PC-3 (cell line): ENCODE measurements around the gene CHD2. TPM values are rescaled to one million over a fixed set of nuclear protein-coding genes. Genes with fewer than 3 reads are reported as not detected.

Source experiments
- ATAC-seq: fragments of 200-7000 bp; cut with Tn5 transposase; 2 replicates; pipeline ENCODE4 v1.9.1; 2020; ENCODE audit warnings: mild to moderate bottlenecking, moderate library complexity
- BruUV-seq: library from RNA; stranded (reverse); fragments of 400-500 nt; replicated peaks from 2 replicates; lab custom pipeline; 2021; lab: Mats Ljungman, UMichigan
- CTCF ChIA-PET: fragments of 300-600 bp; sonication (Branson Sonifier 250); formaldehyde crosslinking; loops from one replicate; lab custom pipeline; 2022; ENCODE audit warnings: antibody characterized with exemption; lab: Charles Lee
- POLR2A ChIA-PET: fragments of 300-600 bp; sonication (Branson Sonifier 250); formaldehyde crosslinking; loops from one replicate; lab custom pipeline; 2022; ENCODE audit warnings: antibody characterized with exemption; ENCODE audit not compliant: unreplicated experiment; lab: Charles Lee
- DNase-seq: peaks from one replicate; pipeline ENCODE4 v3.0.0-alpha.2; 2015
- H2AFZ ChIP-seq: fragments of 300-600 bp; sonication (generic); 2 replicates; pipeline ENCODE4 v1.6.0; 2016; ENCODE audit warnings: antibody characterized with exemption, low read length
- H3F3A ChIP-seq: fragments of 300-600 bp; sonication (generic); one replicate; pipeline ENCODE4 v1.6.0; 2017; ENCODE audit warnings: antibody characterized with exemption, low read length, control low read depth, mild to moderate bottlenecking; ENCODE audit not compliant: unreplicated experiment
- H3K27ac ChIP-seq: fragments of 300-600 bp; sonication (generic); 2 replicates; pipeline ENCODE4 v1.5.1; 2016; ENCODE audit warnings: mild to moderate bottlenecking, low read length
- H3K27me3 ChIP-seq: fragments of 300-600 bp; sonication (generic); 2 replicates; pipeline ENCODE4 v1.6.1; 2016; ENCODE audit warnings: low read length, mixed read lengths
- H3K36me3 ChIP-seq: fragments of 300-600 bp; sonication (generic); 2 replicates; pipeline ENCODE4 v1.6.1; 2016; ENCODE audit warnings: low read depth, mixed run types, low read length, mixed read lengths
- H3K4me1 ChIP-seq: fragments of 300-600 bp; sonication (generic); 2 replicates; pipeline ENCODE4 v1.5.1; 2016; ENCODE audit warnings: low read length; ENCODE audit not compliant: insufficient read depth
- H3K4me2 ChIP-seq: fragments of 300-600 bp; sonication (generic); 2 replicates; pipeline ENCODE4 v1.6.0; 2016; ENCODE audit warnings: low read length
- H3K4me3 ChIP-seq: fragments of 300-600 bp; sonication (generic); 2 replicates; pipeline ENCODE4 v1.5.1; 2016; ENCODE audit warnings: mild to moderate bottlenecking, low read length, mixed read lengths
- H3K79me2 ChIP-seq: fragments of 300-600 bp; sonication (generic); 2 replicates; pipeline ENCODE4 v1.6.1; 2017; ENCODE audit warnings: low read length, mixed read lengths
- H3K9ac ChIP-seq: fragments of 300-600 bp; sonication (generic); 2 replicates; pipeline ENCODE4 v1.6.0; 2016; ENCODE audit warnings: mild to moderate bottlenecking, low read length
- H3K9me2 ChIP-seq: fragments of 300-600 bp; sonication (generic); replicated peaks from 2 replicates; pipeline ENCODE4 v1.6.1; 2016; ENCODE audit warnings: mixed run types, low read length, mixed read lengths
- H3K9me3 ChIP-seq: fragments of 300-600 bp; sonication (generic); 2 replicates; pipeline ENCODE4 v1.6.1; 2016; ENCODE audit warnings: low read length, mixed read lengths
- H4K20me1 ChIP-seq: fragments of 300-600 bp; sonication (generic); 2 replicates; pipeline ENCODE4 v1.6.1; 2016; ENCODE audit warnings: low read length, mixed read lengths
- EZH2 ChIP-seq: fragments of 300-600 bp; sonication (generic); IDR thresholded peaks from one replicate; pipeline ENCODE4 v1.6.1; 2017; ENCODE audit warnings: antibody characterized with exemption, mild to moderate bottlenecking, low read length; ENCODE audit not compliant: unreplicated experiment
- EZH2phosphoT487 ChIP-seq: fragments of 300-600 bp; sonication (generic); IDR thresholded peaks from 2 replicates; pipeline ENCODE4 v1.6.1; 2018; ENCODE audit warnings: mild to moderate bottlenecking, antibody characterized with exemption, low read length, borderline replicate concordance
- intact Hi-C: fragments of 100-400 bp; cut with micrococcal nuclease; formaldehyde crosslinking; loops from 2 replicates; pipeline ENCODE4 v1.9.0; 2023
- total RNA-seq: library from RNA; depleted of rRNA; stranded (reverse); fragments of >200 nt; gene quantifications from 2 replicates; pipeline ENCODE4 v1.2.3, GENCODE V29; 2014
- TF ChIP-seq, protein P1 (sequence below): fragments of 300-600 bp; sonication (generic); conservative IDR thresholded peaks from 2 replicates; pipeline ENCODE4 v1.5.1; 2017; ENCODE audit warnings: antibody characterized with exemption, low read depth, mild to moderate bottlenecking, low read length

The CHD2 gene
- total RNA-seq, 1 experiment from 2014 or later: 42.7 TPM

DNA sequence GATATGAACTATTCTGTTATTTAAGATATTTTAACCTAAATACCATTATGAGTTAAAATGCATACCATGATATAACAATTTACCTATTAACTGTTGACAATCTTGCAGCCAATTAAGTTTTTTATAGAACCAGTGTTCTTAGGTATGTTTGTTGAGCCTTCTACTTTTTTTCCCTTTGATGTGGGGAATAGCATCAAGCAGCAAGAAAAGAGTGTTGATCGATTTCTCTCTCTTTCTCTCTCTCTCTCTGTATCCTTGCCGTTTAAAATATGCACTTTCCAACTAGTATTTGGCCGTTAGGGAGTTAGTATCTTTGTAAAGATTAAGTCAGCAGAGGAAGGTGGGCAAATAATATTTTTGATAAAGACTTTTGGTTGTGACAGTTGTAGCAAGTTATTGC is 5.9 kb downstream of the CHD2 start:
- Histone ChIP-seq H3K4me2 (peak overlapping the region; percentile 99), H3K4me1 (peaks cover 59% of the 10 kb centered on the region), H3K36me3 (peaks cover 40% of the 10 kb centered on the region), H3K79me2 (peaks cover 95% of the 10 kb centered on the region), H3K9me2 (no peaks in the 10 kb centered on the region), H3K27ac (peak overlapping the region; percentile 92), H3K27me3 (no peaks in the 10 kb centered on the region), H4K20me1 (peaks cover 18% of the 10 kb centered on the region), H3K9ac (peak overlapping the region; percentile 95), H3F3A (peaks cover 19% of the 10 kb centered on the region), H3K9me3 (no peaks in the 10 kb centered on the region), H2AFZ (no peak overlapping the region), H3K4me3 (peak overlapping the region; percentile 78)
- no peak for DNase-seq
- TF ChIP-seq EZH2phosphoT487: no peak
- TF ChIP-seq EZH2: no peak
- TF ChIP-seq, protein P1, sequence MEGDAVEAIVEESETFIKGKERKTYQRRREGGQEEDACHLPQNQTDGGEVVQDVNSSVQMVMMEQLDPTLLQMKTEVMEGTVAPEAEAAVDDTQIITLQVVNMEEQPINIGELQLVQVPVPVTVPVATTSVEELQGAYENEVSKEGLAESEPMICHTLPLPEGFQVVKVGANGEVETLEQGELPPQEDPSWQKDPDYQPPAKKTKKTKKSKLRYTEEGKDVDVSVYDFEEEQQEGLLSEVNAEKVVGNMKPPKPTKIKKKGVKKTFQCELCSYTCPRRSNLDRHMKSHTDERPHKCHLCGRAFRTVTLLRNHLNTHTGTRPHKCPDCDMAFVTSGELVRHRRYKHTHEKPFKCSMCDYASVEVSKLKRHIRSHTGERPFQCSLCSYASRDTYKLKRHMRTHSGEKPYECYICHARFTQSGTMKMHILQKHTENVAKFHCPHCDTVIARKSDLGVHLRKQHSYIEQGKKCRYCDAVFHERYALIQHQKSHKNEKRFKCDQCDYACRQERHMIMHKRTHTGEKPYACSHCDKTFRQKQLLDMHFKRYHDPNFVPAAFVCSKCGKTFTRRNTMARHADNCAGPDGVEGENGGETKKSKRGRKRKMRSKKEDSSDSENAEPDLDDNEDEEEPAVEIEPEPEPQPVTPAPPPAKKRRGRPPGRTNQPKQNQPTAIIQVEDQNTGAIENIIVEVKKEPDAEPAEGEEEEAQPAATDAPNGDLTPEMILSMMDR: no peak
- CTCF ChIA-PET: no interaction called here
- no peak for ATAC-seq
- no TSS peak for BruUV-seq
- POLR2A ChIA-PET: interaction anchor here (0.7 to 1.8 kb wide), 3 partner anchors 9 to 24 kb away, joined by 5 to 13 read pairs (median 9); no protein-coding TSS in a partner anchor
- intact Hi-C loops: loop anchor here (1.0 to 5.0 kb wide), 2 partner anchors 11 to 76 kb away; no protein-coding TSS in a partner anchor

DNA sequence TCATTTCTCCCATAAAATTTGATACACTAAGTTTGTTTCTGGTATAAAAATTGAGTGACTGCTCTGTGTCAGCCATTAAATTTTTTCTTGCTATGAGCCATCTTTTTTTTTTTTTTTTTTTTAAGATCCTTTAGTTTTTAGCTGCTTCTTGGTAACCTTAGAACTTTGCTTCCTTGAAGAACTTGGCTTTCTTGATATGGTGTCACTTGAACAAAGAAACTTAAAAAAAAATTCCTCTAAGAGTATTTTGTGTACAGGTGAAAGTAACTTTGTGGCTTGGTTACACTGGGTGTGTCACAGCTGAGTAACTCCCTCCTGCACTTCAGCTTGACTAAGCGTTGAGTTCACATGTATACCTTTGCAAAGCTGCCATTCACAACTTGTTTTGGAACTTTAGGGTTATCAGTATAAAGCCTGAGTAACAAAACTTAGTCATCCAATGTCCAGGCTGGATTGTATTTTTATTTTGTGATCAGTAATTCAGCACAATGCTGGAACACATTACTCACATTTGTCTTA is 6.5 kb downstream of the CHD2 start:
- Histone ChIP-seq H3K27ac (peak overlapping the region; percentile 92), H3K79me2 (peaks cover 95% of the 10 kb centered on the region), H3K9ac (peak overlapping the region; percentile 95), H3K36me3 (peaks cover 36% of the 10 kb centered on the region), H4K20me1 (peaks cover 12% of the 10 kb centered on the region), H3F3A (peaks cover 18% of the 10 kb centered on the region), H3K27me3 (no peaks in the 10 kb centered on the region), H3K9me2 (no peaks in the 10 kb centered on the region), H2AFZ (no peak overlapping the region), H3K4me3 (peak overlapping the region; percentile 78), H3K4me1 (peaks cover 59% of the 10 kb centered on the region), H3K4me2 (peak overlapping the region; percentile 99), H3K9me3 (no peaks in the 10 kb centered on the region)
- TF ChIP-seq EZH2 (no peak), EZH2phosphoT487 (no peak)
- TF ChIP-seq, protein P1: no peak
- CTCF ChIA-PET: interaction anchor here (0.6 kb wide), 1 partner anchor 11 kb away, joined by 7 read pairs; no protein-coding TSS in a partner anchor
- intact Hi-C loops: loop anchor here (1.0 to 5.0 kb wide), 2 partner anchors 11 to 76 kb away; no protein-coding TSS in a partner anchor
- DNase-seq (peak; percentile 94), ATAC-seq (peak; percentile 48)
- POLR2A ChIA-PET: interaction anchor here (0.6 to 1.8 kb wide), 4 partner anchors 9 to 24 kb away, joined by 5 to 13 read pairs (median 10); no protein-coding TSS in a partner anchor
- no TSS peak for BruUV-seq

DNA sequence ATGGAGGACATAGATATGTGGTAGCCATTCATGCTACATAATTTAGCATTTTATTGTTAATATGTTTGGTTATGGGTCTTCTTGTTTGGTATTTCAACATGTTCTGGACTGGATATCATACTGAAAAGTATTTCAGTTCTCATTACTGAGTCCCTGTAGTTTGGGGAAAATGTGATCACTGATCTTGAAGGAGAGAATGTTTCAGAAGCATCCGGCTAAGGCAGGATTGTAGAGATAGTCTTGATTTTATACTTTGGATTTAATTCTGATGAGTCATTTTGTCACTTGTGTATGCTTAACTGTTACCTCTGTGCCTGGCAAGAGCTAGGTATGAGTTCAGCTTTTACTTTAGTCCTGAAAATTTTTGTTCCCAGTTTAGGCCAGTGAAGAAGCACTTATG is 7.1 kb downstream of the CHD2 start:
- ATAC-seq: no peak
- H3F3A ChIP-seq: peaks cover 18% of the 10 kb centered on the region
- H3K27me3 ChIP-seq: no peaks in the 10 kb centered on the region
- H3K9ac ChIP-seq: peak overlapping the region; percentile 54
- intact Hi-C loops: loop anchor here (5.0 kb wide), 1 partner anchor 75 kb away; no protein-coding TSS in a partner anchor
- peaks cover 30% of the 10 kb centered on the region for H3K36me3 ChIP-seq
- H2AFZ ChIP-seq: no peak overlapping the region
- BruUV-seq: no TSS peak
- H3K79me2 ChIP-seq: peaks cover 95% of the 10 kb centered on the region
- H3K9me3 ChIP-seq: no peaks in the 10 kb centered on the region
- CTCF ChIA-PET: no interaction called here
- H4K20me1 ChIP-seq: peaks cover 7% of the 10 kb centered on the region
- no peak for DNase-seq
- POLR2A ChIA-PET: interaction anchor here (0.6 to 1.8 kb wide), 4 partner anchors 15 to 99 kb away, joined by 3 to 9 read pairs (median 7); no protein-coding TSS in a partner anchor
- peak overlapping the region; percentile 92 for H3K27ac ChIP-seq
- H3K4me2 ChIP-seq: peak overlapping the region; percentile 99
- H3K9me2 ChIP-seq: no peaks in the 10 kb centered on the region
- TF ChIP-seq, protein P1: no peak
- TF ChIP-seq EZH2 (no peak), EZH2phosphoT487 (no peak)
- H3K4me1 ChIP-seq: peaks cover 59% of the 10 kb centered on the region
- H3K4me3 ChIP-seq: peak overlapping the region; percentile 48
